Breast epithelium (tissue), 3 donors: ENCODE results near the gene PLCH1.

ENCODE experiments used
- CTCF ChIP-seq, 3 donors: fragments of 450-650 bp; IDR thresholded peaks; one replicate each; pipeline ENCODE4 v1.5.1; 2016 to 2017; ENCODE audit warnings: antibody characterized with exemption in 3 of 3, mild to moderate bottlenecking in 3 of 3, moderate library complexity in 3 of 3
- POLR2A ChIP-seq: fragments of 450-650 bp; IDR thresholded peaks from one replicate; pipeline ENCODE4 v1.6.1; 2016; ENCODE audit warnings: antibody characterized with exemption, mild to moderate bottlenecking, moderate library complexity
- POLR2AphosphoS5 ChIP-seq, 3 donors: sonication (generic); formaldehyde crosslinking; IDR thresholded peaks; one replicate each; pipeline ENCODE4 v1.6.1; 2017; ENCODE audit warnings: antibody characterized with exemption in 3 of 3

- TF ChIP-seq POLR2AphosphoS5 (IDR thresholded peaks at IDR 0.05), result no peak
- TF ChIP-seq CTCF (IDR thresholded peaks at IDR 0.05), result no peak
- TF ChIP-seq POLR2A, result no peak
Observed at GRCh38 chr3:155446366-155446765, 298.5 kb downstream of the PLCH1 start.
